ENCODE measurements around the gene BCL2L13.

BCL2L13 gene

GRCh38 chr22:17767233-17768065 lies 128.9 kb downstream of the BCL2L13 start:
- no peak for DNase-seq

DNA sequence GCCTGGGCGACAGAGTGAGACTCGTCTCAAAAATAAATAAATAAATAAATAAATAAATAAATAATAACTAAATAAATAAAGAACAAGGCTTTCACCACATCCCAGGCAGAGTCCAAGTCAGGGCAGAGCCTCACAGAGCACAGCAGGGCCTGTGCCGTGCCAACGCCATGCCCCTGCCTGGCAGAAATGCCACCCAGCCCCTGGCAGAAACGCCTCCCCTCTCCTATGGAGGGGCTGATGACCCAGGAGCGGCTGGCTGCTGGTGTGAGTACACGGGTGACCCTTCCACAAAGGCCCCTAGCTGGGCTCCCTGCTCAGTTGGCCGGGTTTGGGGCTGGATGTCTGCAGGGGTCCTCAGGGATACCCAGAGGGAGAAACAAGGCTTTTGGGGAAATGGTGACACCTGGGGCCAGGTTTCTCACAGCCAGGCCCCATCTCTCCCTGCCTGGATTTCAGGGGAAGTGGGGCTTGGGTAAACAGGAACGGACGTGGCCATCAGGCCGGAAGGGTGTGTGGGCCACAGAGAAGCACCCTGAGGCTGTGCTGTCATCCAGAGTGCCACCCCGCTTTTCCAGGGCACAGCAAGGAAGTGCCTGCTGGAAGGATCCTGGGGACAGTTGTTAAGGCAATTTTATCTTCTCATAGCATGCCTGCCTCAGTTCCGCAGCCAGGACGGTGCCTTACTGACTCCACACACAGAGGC lies 130.6 kb downstream of the BCL2L13 start:
- no peak for DNase-seq

- DNase-seq: no peak
These were observed 131.1 kb downstream of the BCL2L13 start for GRCh38 chr22:17769716-17770082.

- no peak for DNase-seq
These were observed 131.9 kb downstream of the BCL2L13 start for GRCh38 chr22:17770180-17771077.

DNA sequence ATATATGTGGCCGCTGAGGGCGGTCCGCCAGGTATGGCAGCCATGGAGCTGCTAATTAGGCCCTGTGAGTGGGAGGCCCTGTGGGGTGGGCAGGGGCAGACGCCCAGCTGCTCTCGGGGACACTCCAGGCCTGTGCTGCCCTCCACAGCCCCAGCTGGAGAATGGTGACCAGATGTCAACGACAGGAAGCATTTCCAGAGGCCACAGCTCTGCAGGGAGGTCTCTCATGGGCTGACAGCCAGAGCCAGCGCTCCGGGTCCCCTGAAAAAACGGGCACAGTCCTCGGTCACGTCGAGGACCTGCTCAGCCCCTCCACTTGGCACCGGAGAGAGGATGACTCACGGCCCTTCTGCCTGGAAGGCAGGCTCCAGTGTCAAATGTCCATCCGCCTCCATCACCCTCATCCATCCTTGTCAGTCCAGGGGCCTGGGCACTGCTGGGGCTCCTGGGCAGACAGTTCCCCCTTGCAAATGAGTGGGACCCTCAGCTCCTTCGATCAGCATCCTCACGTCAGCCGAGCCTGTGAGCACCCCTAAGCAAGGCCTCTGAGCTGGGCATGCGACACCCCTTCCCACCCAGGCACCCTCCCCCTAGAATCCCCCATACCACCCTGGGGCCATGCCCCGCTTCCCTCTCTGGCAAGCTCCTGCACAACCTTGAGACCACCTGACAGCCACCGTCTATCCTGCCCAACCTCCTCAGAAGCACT lies 133.8 kb downstream of the BCL2L13 start:
- no peak for DNase-seq

GRCh38 chr22:17772958-17773605 lies 134.5 kb downstream of the BCL2L13 start:
- DNase-seq: no peak

DNA sequence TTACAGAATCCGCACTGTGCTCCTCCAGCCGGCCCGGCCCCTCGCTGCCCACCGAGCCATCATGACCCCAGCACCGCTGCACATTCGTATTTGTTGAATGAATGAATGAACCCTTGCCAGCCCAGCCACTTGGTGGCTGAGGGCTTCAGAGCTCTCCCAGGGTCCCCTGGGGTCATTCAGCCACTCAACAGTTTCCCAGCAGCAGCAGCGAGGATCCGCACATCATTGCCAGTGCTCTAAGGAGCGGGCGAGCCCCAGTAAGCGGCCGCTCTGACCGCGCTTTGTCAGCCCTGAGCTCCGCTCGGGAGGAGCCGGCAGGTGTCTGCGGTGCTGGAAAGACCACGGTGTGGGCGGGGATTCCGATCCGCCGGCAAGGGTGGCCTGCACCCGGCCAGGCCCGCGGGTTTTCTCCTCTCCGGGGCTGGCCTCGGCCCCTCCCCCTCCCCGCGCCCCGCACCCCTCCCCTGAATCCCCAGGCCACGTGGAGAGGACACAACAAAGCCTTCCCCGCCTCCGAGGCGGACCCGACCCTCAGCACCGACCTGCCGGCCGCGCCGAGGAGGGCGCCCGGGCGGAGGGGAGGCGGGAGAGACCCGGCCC lies 135.1 kb downstream of the BCL2L13 start:
- DNase-seq: no peak

DNA sequence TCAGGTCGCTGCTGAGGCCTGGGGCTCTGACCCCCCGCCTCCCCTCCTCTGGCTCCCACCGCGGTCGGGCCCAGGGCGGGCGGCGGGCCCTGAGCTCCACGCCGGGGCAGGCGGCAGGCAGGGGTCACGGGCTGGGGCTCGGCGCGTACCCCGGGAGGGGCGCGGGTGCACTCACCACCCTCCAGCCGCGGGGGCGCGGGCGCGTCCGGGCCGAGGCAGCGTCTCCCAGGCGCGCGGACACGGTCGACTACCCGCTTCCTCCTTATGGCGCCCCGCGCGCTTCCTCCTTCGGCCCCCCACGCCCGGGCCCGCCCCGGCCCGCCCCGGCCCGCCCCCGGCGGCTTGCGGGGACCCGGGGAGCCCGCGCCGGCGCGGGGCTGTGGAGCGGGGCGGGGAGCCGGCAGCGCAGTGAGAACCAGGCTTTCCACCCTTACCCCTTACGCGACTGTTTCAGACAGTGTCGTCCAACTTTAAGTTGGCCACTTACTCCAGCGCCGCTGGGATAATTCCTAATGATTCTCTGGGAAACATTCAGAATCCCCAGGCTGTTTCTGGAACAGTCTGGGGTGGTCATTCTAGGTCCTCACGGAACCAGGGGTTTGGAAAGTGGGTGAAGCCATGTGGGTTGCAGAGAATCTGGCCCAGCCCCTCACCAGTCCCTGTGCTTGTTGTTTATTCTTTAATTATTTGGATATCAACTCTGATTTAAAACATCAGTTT lies 135.8 kb downstream of the BCL2L13 start, which contains the start of gene BID:
TSS of gene BID (minus strand) at position 264 of the 720 bp plus-strand sequence. CDS start 24,353 bp downstream, outside the sequence.
- DNase-seq: no peak

GRCh38 chr22:17774926-17775685 lies 136.5 kb downstream of the BCL2L13 start:
- DNase-seq: no peak

GRCh38 chr22:17775781-17776465 lies 137.4 kb downstream of the BCL2L13 start:
- no peak for DNase-seq

DNA sequence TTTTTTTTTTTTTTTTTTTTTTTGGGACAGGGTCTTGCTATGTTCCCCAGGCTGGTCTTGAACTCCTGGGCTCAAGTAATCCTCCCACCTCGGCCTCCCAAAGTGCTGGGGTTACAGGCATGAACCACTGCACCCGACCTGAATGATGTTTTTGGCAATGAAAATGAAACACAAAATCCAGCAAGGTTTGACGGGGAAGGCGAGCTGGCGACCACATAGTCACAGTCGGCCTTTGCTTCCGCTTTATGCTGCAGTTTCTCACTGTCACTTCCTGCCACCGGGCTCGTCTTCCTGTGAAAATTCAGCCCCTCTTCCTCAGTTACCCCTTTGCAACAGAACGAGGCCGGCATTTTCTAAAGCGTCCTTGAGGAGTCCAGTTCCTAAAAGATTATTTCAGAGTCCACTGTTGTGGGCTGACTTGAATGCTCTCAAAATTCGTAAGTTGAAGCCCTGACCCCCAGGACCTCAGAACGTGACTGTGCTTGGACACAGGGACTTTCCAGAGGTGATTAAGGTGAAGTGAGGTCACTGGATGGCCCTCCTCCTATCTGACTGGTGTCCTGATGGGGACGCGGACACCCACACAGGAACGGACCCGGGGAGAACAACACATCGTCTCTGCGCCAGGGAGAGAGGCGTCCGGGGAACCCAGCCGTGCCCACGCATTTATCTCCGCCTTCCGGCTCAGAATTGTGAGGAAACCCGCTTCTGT lies 138.6 kb downstream of the BCL2L13 start:
- DNase-seq: no peak

GRCh38 chr22:17777717-17778044 lies 139.1 kb downstream of the BCL2L13 start:
- DNase-seq: no peak

- no peak for DNase-seq
These were observed 139.9 kb downstream of the BCL2L13 start for GRCh38 chr22:17778412-17778976.

DNA sequence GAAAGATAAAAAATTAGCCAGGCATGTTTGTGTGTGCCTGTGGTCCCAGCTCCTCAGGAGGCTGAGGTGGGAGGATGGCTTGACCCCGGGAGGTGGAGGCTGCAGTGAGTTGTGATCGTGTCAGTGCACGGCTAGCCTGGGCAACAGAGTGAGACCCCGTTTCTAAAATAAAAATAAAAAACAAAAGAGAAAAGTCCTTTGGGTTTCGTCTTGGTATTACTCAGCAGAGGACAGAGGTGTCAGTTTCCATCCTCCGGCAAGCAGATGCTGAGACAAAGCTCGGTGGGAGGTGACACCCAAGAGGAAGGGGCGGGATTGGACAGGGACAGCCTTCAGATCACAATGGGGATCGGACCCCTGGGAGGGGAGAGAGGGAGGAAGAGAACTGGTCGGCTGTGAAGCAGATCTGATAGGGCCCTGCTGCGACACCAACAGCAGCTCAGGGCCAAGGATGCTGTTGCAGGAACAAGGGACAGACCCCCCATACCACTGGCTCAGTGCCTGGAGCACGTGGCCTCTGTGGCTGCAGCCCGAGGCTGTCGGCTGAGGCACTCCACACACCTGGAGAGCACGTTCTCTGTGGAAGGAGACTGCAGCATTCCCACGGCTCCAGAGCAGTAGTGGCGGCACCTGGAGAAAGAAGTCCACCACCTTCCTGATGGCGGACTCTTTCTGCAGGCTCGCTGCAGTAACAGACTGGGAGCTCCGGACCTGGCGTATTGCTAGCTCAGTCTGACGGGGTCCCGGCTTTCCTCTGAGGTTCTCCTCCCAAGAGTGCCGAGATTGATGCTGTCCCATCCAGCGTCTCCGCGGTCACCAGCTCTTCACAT lies 140.9 kb downstream of the BCL2L13 start:
- DNase-seq: no peak

- no peak for DNase-seq
These were observed 141.7 kb downstream of the BCL2L13 start for GRCh38 chr22:17780116-17780740.

Data from NCI-H524 treated with DMSO at 0.1 percent for 48 hours (cell line).